ENCODE data around the gene SNRPD3. TPM values are rescaled to one million over a fixed set of nuclear protein-coding genes. Genes with fewer than 3 reads are reported as not detected.
A peak's percentile ranks its signal among the peaks of the same experiment; 100 is the strongest.

SNRPD3 gene
- polyA plus RNA-seq, 10 donors: 86.2 to 147 (median 105) TPM

- DNase-seq: no peak
These were observed 8.7 kb downstream of the SNRPD3 start for GRCh38 chr22:24564376-24565058.

- no peak for DNase-seq
These were observed 9.3 kb downstream of the SNRPD3 start for GRCh38 chr22:24565077-24565476.

GRCh38 chr22:24566899-24567511 lies 11.2 kb downstream of the SNRPD3 start:
- no peak for DNase-seq

- no peak for DNase-seq
These were observed 11.9 kb downstream of the SNRPD3 start for GRCh38 chr22:24567668-24568067.

GRCh38 chr22:24571266-24571665 lies 15.5 kb downstream of the SNRPD3 start:
- no peak for DNase-seq

- DNase-seq: no peak
These were observed 21.0 kb downstream of the SNRPD3 start for GRCh38 chr22:24576778-24577177.

GRCh38 chr22:24578355-24579257 lies 22.8 kb downstream of the SNRPD3 start:
- DNase-seq: no peak

- no peak for DNase-seq
These were observed 23.4 kb downstream of the SNRPD3 start for GRCh38 chr22:24579258-24579601.

GRCh38 chr22:24580276-24580675 lies 24.5 kb downstream of the SNRPD3 start:
- no peak for DNase-seq

- DNase-seq: no peak
These were observed 26.4 kb downstream of the SNRPD3 start for GRCh38 chr22:24582056-24582814.

- DNase-seq: peak in 1 of 3 donors; percentile 33
These were observed 27.7 kb downstream of the SNRPD3 start for GRCh38 chr22:24583221-24584165.

GRCh38 chr22:24584166-24584790 lies 28.5 kb downstream of the SNRPD3 start:
- no peak for DNase-seq

- DNase-seq: no peak
These were observed 29.1 kb downstream of the SNRPD3 start for GRCh38 chr22:24584871-24585411.

GRCh38 chr22:24585461-24585860 lies 29.7 kb downstream of the SNRPD3 start:
- DNase-seq: no peak

GRCh38 chr22:24585927-24586546 lies 30.2 kb downstream of the SNRPD3 start:
- DNase-seq: no peak

GRCh38 chr22:24587251-24587650 lies 31.5 kb downstream of the SNRPD3 start:
- DNase-seq: no peak

- DNase-seq: no peak
These were observed 32.1 kb downstream of the SNRPD3 start for GRCh38 chr22:24587948-24588347.

- DNase-seq: peak in 1 of 3 donors; percentile 21
These were observed 32.6 kb downstream of the SNRPD3 start for GRCh38 chr22:24588381-24588756.

GRCh38 chr22:24588757-24589481 lies 33.1 kb downstream of the SNRPD3 start:
- no peak for DNase-seq
